ENCODE data around the gene PRORP.

DNA sequence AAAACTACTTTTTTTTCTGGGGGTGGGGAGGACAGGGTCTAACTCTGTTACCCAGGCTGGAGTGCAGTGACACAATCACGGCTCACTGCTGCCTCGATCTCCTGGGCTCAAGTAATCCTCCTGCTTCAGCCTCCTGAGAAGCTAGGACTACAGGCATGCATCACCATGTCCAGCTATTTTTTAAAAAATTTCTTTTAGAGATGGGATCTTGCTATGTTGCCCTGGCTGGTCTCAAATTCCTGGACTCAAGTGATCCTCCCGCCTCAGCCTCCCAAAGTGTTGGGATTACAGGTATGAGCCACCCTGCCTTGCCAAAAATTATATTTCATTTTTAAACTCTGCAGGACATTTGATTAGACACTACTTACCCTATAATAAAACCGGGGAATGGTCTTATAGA lies 6.1 kb upstream of the PRORP start:
- TF ChIP-seq, protein P1, sequence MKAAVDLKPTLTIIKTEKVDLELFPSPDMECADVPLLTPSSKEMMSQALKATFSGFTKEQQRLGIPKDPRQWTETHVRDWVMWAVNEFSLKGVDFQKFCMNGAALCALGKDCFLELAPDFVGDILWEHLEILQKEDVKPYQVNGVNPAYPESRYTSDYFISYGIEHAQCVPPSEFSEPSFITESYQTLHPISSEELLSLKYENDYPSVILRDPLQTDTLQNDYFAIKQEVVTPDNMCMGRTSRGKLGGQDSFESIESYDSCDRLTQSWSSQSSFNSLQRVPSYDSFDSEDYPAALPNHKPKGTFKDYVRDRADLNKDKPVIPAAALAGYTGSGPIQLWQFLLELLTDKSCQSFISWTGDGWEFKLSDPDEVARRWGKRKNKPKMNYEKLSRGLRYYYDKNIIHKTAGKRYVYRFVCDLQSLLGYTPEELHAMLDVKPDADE (IDR thresholded peaks at IDR 0.05) = no peak
- TF ChIP-seq, protein P2, sequence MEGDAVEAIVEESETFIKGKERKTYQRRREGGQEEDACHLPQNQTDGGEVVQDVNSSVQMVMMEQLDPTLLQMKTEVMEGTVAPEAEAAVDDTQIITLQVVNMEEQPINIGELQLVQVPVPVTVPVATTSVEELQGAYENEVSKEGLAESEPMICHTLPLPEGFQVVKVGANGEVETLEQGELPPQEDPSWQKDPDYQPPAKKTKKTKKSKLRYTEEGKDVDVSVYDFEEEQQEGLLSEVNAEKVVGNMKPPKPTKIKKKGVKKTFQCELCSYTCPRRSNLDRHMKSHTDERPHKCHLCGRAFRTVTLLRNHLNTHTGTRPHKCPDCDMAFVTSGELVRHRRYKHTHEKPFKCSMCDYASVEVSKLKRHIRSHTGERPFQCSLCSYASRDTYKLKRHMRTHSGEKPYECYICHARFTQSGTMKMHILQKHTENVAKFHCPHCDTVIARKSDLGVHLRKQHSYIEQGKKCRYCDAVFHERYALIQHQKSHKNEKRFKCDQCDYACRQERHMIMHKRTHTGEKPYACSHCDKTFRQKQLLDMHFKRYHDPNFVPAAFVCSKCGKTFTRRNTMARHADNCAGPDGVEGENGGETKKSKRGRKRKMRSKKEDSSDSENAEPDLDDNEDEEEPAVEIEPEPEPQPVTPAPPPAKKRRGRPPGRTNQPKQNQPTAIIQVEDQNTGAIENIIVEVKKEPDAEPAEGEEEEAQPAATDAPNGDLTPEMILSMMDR (conservative IDR thresholded peaks at IDR 0.05; ENCODE audit: low read depth in 2 of 2) = no peak
- no peak for TF ChIP-seq EZH2 (IDR thresholded peaks at IDR 0.05; ENCODE audit: low read depth, unreplicated experiment)
